Activated T-cell treated with anti-CD3 and anti-CD28 coated beads, Interleukin-2, amount 50 U/mL, for 24 hours (primary cell): ENCODE data around the gene SAMD5.

Source experiments
- DNase-seq: peaks from one replicate; pipeline ENCODE4 v3.0.0-alpha.2; 2020
- H3K27ac Mint-ChIP-seq: 2 replicates; pipeline ENCODE4 v1.8.0; 2020; ENCODE audit warnings: mild to moderate bottlenecking, mixed read lengths
- H3K27me3 Mint-ChIP-seq: 2 replicates; pipeline ENCODE4 v1.8.0; 2020; ENCODE audit warnings: mixed read lengths
- H3K36me3 Mint-ChIP-seq: 2 replicates; pipeline ENCODE4 v1.8.0; 2020; ENCODE audit warnings: low read depth, mixed read lengths
- H3K4me1 Mint-ChIP-seq: 2 replicates; pipeline ENCODE4 v1.8.0; 2020; ENCODE audit warnings: low read depth, mixed read lengths
- H3K4me3 Mint-ChIP-seq: 2 replicates; pipeline ENCODE4 v1.8.0; 2020; ENCODE audit warnings: mild to moderate bottlenecking, moderate library complexity, mixed read lengths
- H3K9me3 Mint-ChIP-seq: 2 replicates; pipeline ENCODE4 v1.8.0; 2020; ENCODE audit warnings: mixed read lengths

SAMD5 gene

GRCh38 chr6:147508042-147508865 is at the start of gene SAMD5:
Gene SAMD5, plus strand, starts transcription at chr6:147508690. Its CDS starts 239 bp downstream, at chr6:147508929.
- Mint-ChIP-seq H3K27ac (no peak within 1 kb of the TSS), H3K9me3 (no peaks in the 10 kb centered on the region), H3K4me1 (peaks cover 17% of the 10 kb centered on the region), H3K36me3 (no peaks in the 10 kb centered on the region), H3K27me3 (peaks cover 69% of the 10 kb centered on the region), H3K4me3 (peak within 1 kb of the TSS; percentile 73)
- DNase-seq: peak; percentile 51

GRCh38 chr6:147459780-147460179 is 48.7 kb upstream of the SAMD5 start:
- Mint-ChIP-seq H3K36me3 (no peaks in the 10 kb centered on the region), H3K27me3 (peaks cover 12% of the 10 kb centered on the region), H3K4me1 (no peaks in the 10 kb centered on the region), H3K4me3 (no peak overlapping the region), H3K27ac (no peak overlapping the region), H3K9me3 (no peaks in the 10 kb centered on the region)
- DNase-seq: no peak

- Mint-ChIP-seq H3K9me3 (no peaks in the 10 kb centered on the region), H3K27me3 (peaks cover 16% of the 10 kb centered on the region), H3K4me1 (no peaks in the 10 kb centered on the region), H3K27ac (no peak overlapping the region), H3K36me3 (no peaks in the 10 kb centered on the region), H3K4me3 (no peak overlapping the region)
- DNase-seq: no peak
Observed at GRCh38 chr6:147463651-147464050, 44.8 kb upstream of the SAMD5 start.

- Mint-ChIP-seq H3K4me1 (no peaks in the 10 kb centered on the region), H3K36me3 (no peaks in the 10 kb centered on the region), H3K9me3 (no peaks in the 10 kb centered on the region), H3K27me3 (peaks cover 21% of the 10 kb centered on the region), H3K4me3 (no peak overlapping the region), H3K27ac (no peak overlapping the region)
- no peak for DNase-seq
Observed at GRCh38 chr6:147467428-147467827, 41.1 kb upstream of the SAMD5 start.

- no peak overlapping the region for H3K4me3 Mint-ChIP-seq
- DNase-seq: no peak
- peaks cover 23% of the 10 kb centered on the region for H3K27me3 Mint-ChIP-seq
- no peaks in the 10 kb centered on the region for H3K9me3 Mint-ChIP-seq
- no peak overlapping the region for H3K27ac Mint-ChIP-seq
- no peaks in the 10 kb centered on the region for H3K36me3 Mint-ChIP-seq
- no peaks in the 10 kb centered on the region for H3K4me1 Mint-ChIP-seq
Observed at GRCh38 chr6:147467886-147468285, 40.6 kb upstream of the SAMD5 start.

GRCh38 chr6:147468634-147469033 is 39.9 kb upstream of the SAMD5 start:
- no peaks in the 10 kb centered on the region for H3K4me1 Mint-ChIP-seq
- no peak overlapping the region for H3K27ac Mint-ChIP-seq
- no peak overlapping the region for H3K4me3 Mint-ChIP-seq
- peaks cover 3% of the 10 kb centered on the region for H3K9me3 Mint-ChIP-seq
- no peaks in the 10 kb centered on the region for H3K36me3 Mint-ChIP-seq
- no peak for DNase-seq
- H3K27me3 Mint-ChIP-seq: peaks cover 23% of the 10 kb centered on the region

- no peak for DNase-seq
- Mint-ChIP-seq H3K4me3 (no peak overlapping the region), H3K4me1 (no peaks in the 10 kb centered on the region), H3K27ac (no peak overlapping the region), H3K9me3 (no peaks in the 10 kb centered on the region), H3K36me3 (no peaks in the 10 kb centered on the region), H3K27me3 (peaks cover 5% of the 10 kb centered on the region)
Observed at GRCh38 chr6:147479857-147480256, 28.6 kb upstream of the SAMD5 start.

- Mint-ChIP-seq H3K36me3 (no peaks in the 10 kb centered on the region), H3K27ac (no peak overlapping the region), H3K9me3 (no peaks in the 10 kb centered on the region), H3K4me3 (no peak overlapping the region), H3K27me3 (peaks cover 10% of the 10 kb centered on the region), H3K4me1 (no peaks in the 10 kb centered on the region)
- no peak for DNase-seq
Observed at GRCh38 chr6:147486683-147487082, 21.8 kb upstream of the SAMD5 start.

- Mint-ChIP-seq H3K27me3 (peaks cover 32% of the 10 kb centered on the region), H3K9me3 (no peaks in the 10 kb centered on the region), H3K27ac (no peak overlapping the region), H3K4me3 (no peak overlapping the region), H3K4me1 (no peaks in the 10 kb centered on the region), H3K36me3 (no peaks in the 10 kb centered on the region)
- DNase-seq: no peak
Observed at GRCh38 chr6:147497472-147497871, 11.0 kb upstream of the SAMD5 start.

GRCh38 chr6:147503587-147503986 is 4.9 kb upstream of the SAMD5 start:
- H3K27me3 Mint-ChIP-seq: peaks cover 75% of the 10 kb centered on the region
- no peak overlapping the region for H3K27ac Mint-ChIP-seq
- no peaks in the 10 kb centered on the region for H3K9me3 Mint-ChIP-seq
- DNase-seq: no peak
- H3K4me3 Mint-ChIP-seq: no peak overlapping the region
- H3K4me1 Mint-ChIP-seq: peaks cover 11% of the 10 kb centered on the region
- H3K36me3 Mint-ChIP-seq: no peaks in the 10 kb centered on the region

- Mint-ChIP-seq H3K4me1 (peaks cover 17% of the 10 kb centered on the region), H3K36me3 (no peaks in the 10 kb centered on the region), H3K9me3 (no peaks in the 10 kb centered on the region), H3K27ac (no peak overlapping the region), H3K27me3 (peaks cover 79% of the 10 kb centered on the region), H3K4me3 (no peak overlapping the region)
- no peak for DNase-seq
Observed at GRCh38 chr6:147504848-147505247, 3.6 kb upstream of the SAMD5 start.

- Mint-ChIP-seq H3K4me1 (peaks cover 17% of the 10 kb centered on the region), H3K27ac (no peak overlapping the region), H3K9me3 (no peaks in the 10 kb centered on the region), H3K36me3 (no peaks in the 10 kb centered on the region), H3K27me3 (peaks cover 76% of the 10 kb centered on the region), H3K4me3 (peak overlapping the region; percentile 66)
- peak; percentile 70 for DNase-seq
Observed at GRCh38 chr6:147506704-147507114, 1.8 kb upstream of the SAMD5 start.

GRCh38 chr6:147507162-147508041 is 1.1 kb upstream of the SAMD5 start:
- Mint-ChIP-seq H3K4me3 (peak overlapping the region; percentile 73), H3K27me3 (peaks cover 76% of the 10 kb centered on the region), H3K9me3 (no peaks in the 10 kb centered on the region)

GRCh38 chr6:147508866-147509608 is 547 bp downstream of the SAMD5 start:
- H3K27ac Mint-ChIP-seq: no peak overlapping the region
- peaks cover 64% of the 10 kb centered on the region for H3K27me3 Mint-ChIP-seq
- peak overlapping the region; percentile 73 for H3K4me3 Mint-ChIP-seq
- H3K9me3 Mint-ChIP-seq: no peaks in the 10 kb centered on the region
- no peaks in the 10 kb centered on the region for H3K36me3 Mint-ChIP-seq
- H3K4me1 Mint-ChIP-seq: peaks cover 17% of the 10 kb centered on the region
- peak; percentile 36 for DNase-seq

More at GRCh38 chr6:147507162-147508041, 1.1 kb upstream of the SAMD5 start:
- no peak overlapping the region for H3K27ac Mint-ChIP-seq
- peak; percentile 36 for DNase-seq
- peaks cover 17% of the 10 kb centered on the region for H3K4me1 Mint-ChIP-seq
- H3K36me3 Mint-ChIP-seq: no peaks in the 10 kb centered on the region
